Adrenal gland (tissue), 5 donors: ENCODE results near the gene IL1RAP.

Experiments
- CTCF ChIP-seq, 6 experiments: fragments of 450-650 bp in 4 of 6; fragments of 200-600 bp in 2 of 6; sonication (generic) in 1 of 6; IDR thresholded peaks; 1 replicate in 5 of 6; 2 replicates in 1 of 6; pipeline versions ENCODE4 v1.5.1 to v1.8.0; 2016 to 2021; ENCODE audit warnings: antibody characterized with exemption in 6 of 6, mild to moderate bottlenecking in 2 of 6, moderate library complexity in 1 of 6
- POLR2A ChIP-seq, 2 donors: fragments of 450-650 bp; IDR thresholded peaks; one replicate each; pipeline ENCODE4 v1.6.1; 2017; ENCODE audit warnings: antibody characterized with exemption in 2 of 2, mild to moderate bottlenecking in 2 of 2, moderate library complexity in 1 of 2
- donor health status: DM: no; HTN: no; CAD: no.

GRCh38 chr3:190556351-190556750 is 42.5 kb downstream of the IL1RAP start:
- TF ChIP-seq POLR2A (IDR thresholded peaks at IDR 0.05) (no peak), CTCF (IDR thresholded peaks at IDR 0.05) (no peak)
